CD4-positive, alpha-beta T cell treated with Interleukin-12 subunit alpha and Interleukin-12 subunit beta, for 1 hour (primary cell): ENCODE measurements around the gene KRTAP3-1.
"Not testable (repeated sequence)": the region's sequence is repeated elsewhere in the genome, so short reads cannot be mapped to it uniquely, and the experiment has no call there.

Experiments
- DNase-seq: peaks from one replicate; pipeline ENCODE4 v3.0.0-alpha.2; 2020

The KRTAP3-1 gene

GRCh38 chr17:41008811-41009210, at the start of gene KRTAP3-1:
Gene KRTAP3-1, minus strand, starts transcription at chr17:41009128. Its CDS starts 54 bp downstream, at chr17:41009074.
- no peak for DNase-seq

GRCh38 chr17:41057547-41057946, 48.6 kb upstream of the KRTAP3-1 start:
- no peak for DNase-seq

- not testable (repeated sequence) for DNase-seq
Measured at GRCh38 chr17:41055130-41055529, 46.2 kb upstream of the KRTAP3-1 start, which contains the start of gene KRTAP2-2. Gene KRTAP2-2, minus strand, starts transcription at chr17:41055230. Its CDS starts 19 bp downstream, at chr17:41055211.

GRCh38 chr17:41054556-41054955, 45.6 kb upstream of the KRTAP3-1 start:
- not testable (repeated sequence) for DNase-seq

- no peak for DNase-seq
Measured at GRCh38 chr17:41054025-41054424, 45.1 kb upstream of the KRTAP3-1 start.

- DNase-seq, result no peak
Measured at GRCh38 chr17:41052566-41052965, 43.6 kb upstream of the KRTAP3-1 start.

GRCh38 chr17:41049110-41049509, 40.2 kb upstream of the KRTAP3-1 start:
- DNase-seq, result no peak

GRCh38 chr17:41048441-41048840, 39.5 kb upstream of the KRTAP3-1 start:
- DNase-seq, result no peak

- not testable (repeated sequence) for DNase-seq
Measured at GRCh38 chr17:41046735-41047465, 38.0 kb upstream of the KRTAP3-1 start, which contains the start of gene KRTAP2-1. Gene KRTAP2-1, minus strand, starts transcription at chr17:41047316. Its CDS starts 49 bp downstream, at chr17:41047267.

GRCh38 chr17:41042953-41043352, 34.0 kb upstream of the KRTAP3-1 start:
- DNase-seq, result no peak

GRCh38 chr17:41040783-41041571, 32.0 kb upstream of the KRTAP3-1 start, which contains the start of gene KRTAP1-1:
Gene KRTAP1-1, minus strand, starts transcription at chr17:41041450. Its CDS starts 53 bp downstream, at chr17:41041397.
- DNase-seq, result not testable (repeated sequence)

GRCh38 chr17:41037853-41038350, 29.0 kb upstream of the KRTAP3-1 start:
- DNase-seq, result no peak

GRCh38 chr17:41034346-41034935, 25.5 kb upstream of the KRTAP3-1 start, which contains the start of gene KRTAP1-3:
Gene KRTAP1-3, minus strand, starts transcription at chr17:41034874. Its CDS starts 53 bp downstream, at chr17:41034821.
- DNase-seq, result not testable (repeated sequence)

- DNase-seq, result no peak
Measured at GRCh38 chr17:41029633-41030245, 20.8 kb upstream of the KRTAP3-1 start, which contains the start of gene KRTAP1-4. Gene KRTAP1-4, minus strand, starts transcription at chr17:41030195. Its CDS starts 117 bp downstream, at chr17:41030078.

GRCh38 chr17:41026715-41027471, 18.0 kb upstream of the KRTAP3-1 start, which contains the start of gene KRTAP1-5:
Gene KRTAP1-5, minus strand, starts transcription at chr17:41027208. Its CDS starts 53 bp downstream, at chr17:41027155.
- no peak for DNase-seq

- DNase-seq, result no peak
Measured at GRCh38 chr17:41024697-41025096, 15.8 kb upstream of the KRTAP3-1 start.

GRCh38 chr17:41020336-41020735, 11.4 kb upstream of the KRTAP3-1 start:
- no peak for DNase-seq

GRCh38 chr17:41019415-41019814, 10.5 kb upstream of the KRTAP3-1 start:
- DNase-seq, result no peak

GRCh38 chr17:41018541-41018940, 9.6 kb upstream of the KRTAP3-1 start:
- no peak for DNase-seq

- no peak for DNase-seq
Measured at GRCh38 chr17:41016578-41017215, 7.8 kb upstream of the KRTAP3-1 start.

- no peak for DNase-seq
Measured at GRCh38 chr17:41015454-41015853, 6.5 kb upstream of the KRTAP3-1 start.
